GM19328 (cell line): ENCODE measurements around the gene RGMA.

ENCODE experiments used
- ATAC-seq: cut with Tn5 transposase; IDR thresholded peaks from one replicate; pipeline ENCODE4 v1.9.1; 2021; ENCODE audit warnings: mild to moderate bottlenecking, moderate library complexity; ENCODE audit not compliant: unreplicated experiment

Gene RGMA

GRCh38 chr15:93020976-93021772 is 67.8 kb downstream of the RGMA start:
- peak; percentile 47 for ATAC-seq

- ATAC-seq: no peak
Measured at GRCh38 chr15:93019971-93020370, 69.0 kb downstream of the RGMA start.

- no peak for ATAC-seq
Measured at GRCh38 chr15:93019090-93019489, 69.9 kb downstream of the RGMA start.

GRCh38 chr15:93018574-93018973 is 70.4 kb downstream of the RGMA start:
- ATAC-seq: no peak

GRCh38 chr15:93017526-93017925 is 71.5 kb downstream of the RGMA start:
- no peak for ATAC-seq

GRCh38 chr15:93012786-93013185 is 76.2 kb downstream of the RGMA start:
- ATAC-seq: no peak

- no peak for ATAC-seq
Measured at GRCh38 chr15:93007994-93008393, 81.0 kb downstream of the RGMA start.

GRCh38 chr15:93005133-93005532 is 83.9 kb downstream of the RGMA start:
- ATAC-seq: no peak

- no peak for ATAC-seq
Measured at GRCh38 chr15:93001881-93002280, 87.1 kb downstream of the RGMA start.

GRCh38 chr15:93001156-93001555 is 87.9 kb downstream of the RGMA start:
- ATAC-seq: no peak

- no peak for ATAC-seq
Measured at GRCh38 chr15:92997821-92998220, 91.2 kb downstream of the RGMA start.

GRCh38 chr15:92992720-92993119 is 96.3 kb downstream of the RGMA start:
- no peak for ATAC-seq

GRCh38 chr15:92990031-92990430 is 99.0 kb downstream of the RGMA start:
- ATAC-seq: no peak

GRCh38 chr15:92989470-92989869 is 99.5 kb downstream of the RGMA start:
- no peak for ATAC-seq
